ENCODE measurements around the gene HEY2. TPM values are rescaled to one million over a fixed set of nuclear protein-coding genes. Genes with fewer than 3 reads are reported as not detected.

The HEY2 gene
- total RNA-seq, 4 donors from 2014 or later = 0.41 to 0.79 TPM; not detected in 2

- WGBS, 2 donors (ENCODE audit: low coverage in 1 of 2) = 63 to 71% methylated on average over 3 of the region's 3 CpGs
- Histone ChIP-seq H3K9me3 (no peaks in the 10 kb centered on the region), H3K4me1 (peaks cover 12 to 20% (median 13%) of the 10 kb centered on the region in 4 donors), H3K36me3 (no peaks in the 10 kb centered on the region), H3K4me3 (no peak overlapping the region), H3K27me3 (no peaks in the 10 kb centered on the region), H3K27ac (peak overlapping the region in 3 of 4 donors; percentile 97 to 98 (median 98))
- no peak for TF ChIP-seq POLR2A (IDR thresholded peaks at IDR 0.05)
- TF ChIP-seq EP300 (IDR thresholded peaks at IDR 0.05; ENCODE audit: low read depth) = no peak
- TF ChIP-seq, protein P1, sequence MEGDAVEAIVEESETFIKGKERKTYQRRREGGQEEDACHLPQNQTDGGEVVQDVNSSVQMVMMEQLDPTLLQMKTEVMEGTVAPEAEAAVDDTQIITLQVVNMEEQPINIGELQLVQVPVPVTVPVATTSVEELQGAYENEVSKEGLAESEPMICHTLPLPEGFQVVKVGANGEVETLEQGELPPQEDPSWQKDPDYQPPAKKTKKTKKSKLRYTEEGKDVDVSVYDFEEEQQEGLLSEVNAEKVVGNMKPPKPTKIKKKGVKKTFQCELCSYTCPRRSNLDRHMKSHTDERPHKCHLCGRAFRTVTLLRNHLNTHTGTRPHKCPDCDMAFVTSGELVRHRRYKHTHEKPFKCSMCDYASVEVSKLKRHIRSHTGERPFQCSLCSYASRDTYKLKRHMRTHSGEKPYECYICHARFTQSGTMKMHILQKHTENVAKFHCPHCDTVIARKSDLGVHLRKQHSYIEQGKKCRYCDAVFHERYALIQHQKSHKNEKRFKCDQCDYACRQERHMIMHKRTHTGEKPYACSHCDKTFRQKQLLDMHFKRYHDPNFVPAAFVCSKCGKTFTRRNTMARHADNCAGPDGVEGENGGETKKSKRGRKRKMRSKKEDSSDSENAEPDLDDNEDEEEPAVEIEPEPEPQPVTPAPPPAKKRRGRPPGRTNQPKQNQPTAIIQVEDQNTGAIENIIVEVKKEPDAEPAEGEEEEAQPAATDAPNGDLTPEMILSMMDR (IDR thresholded peaks at IDR 0.05) = no peak
- no peak for TF ChIP-seq POLR2AphosphoS5 (IDR thresholded peaks at IDR 0.05)
- no peak for DNase-seq
- in situ Hi-C loops (cut with MboI; ENCODE audit: low pct_ligation_motif_present in 1 of 4, low pct_unique_long_range_greater_than_20kb in 1 of 4, low sequenced_read_pairs in 3 of 4) (loop anchor here in 1 of 4 donors (25.0 kb wide), 1 partner anchor 170 kb away; the partner anchor contains the start of gene HINT3), intact Hi-C loops (cut with DNase I; ENCODE audit: low total_unique reads) (no loop called here)
These were observed 42.7 kb downstream of the HEY2 start for GRCh38 chr6:125792172-125792571.

DNA sequence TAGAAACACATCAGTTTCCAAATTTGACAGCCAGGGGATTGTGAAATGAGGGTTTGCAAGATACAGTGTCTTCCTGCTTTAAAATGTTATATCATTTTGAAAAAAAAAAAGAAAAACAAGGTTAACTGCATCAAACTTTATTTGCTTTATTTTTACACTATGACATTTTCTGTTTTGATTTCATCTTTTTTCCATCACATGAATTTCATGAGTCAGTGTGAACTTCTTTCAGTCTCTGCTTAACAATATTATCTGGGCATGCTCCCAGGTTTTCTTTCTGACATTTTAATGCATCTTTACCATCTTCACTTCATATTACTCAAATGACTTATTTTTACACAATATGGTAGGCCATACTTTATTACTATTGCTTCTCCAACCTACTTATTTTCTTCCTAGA, 43.2 kb downstream of the HEY2 start:
- H3K36me3 ChIP-seq = no peaks in the 10 kb centered on the region
- H3K4me3 ChIP-seq = no peak overlapping the region
- H3K4me1 ChIP-seq = peaks cover 12 to 20% (median 13%) of the 10 kb centered on the region in 4 donors
- H3K27me3 ChIP-seq = no peaks in the 10 kb centered on the region
- H3K9me3 ChIP-seq = no peaks in the 10 kb centered on the region
- no peak for DNase-seq
- TF ChIP-seq, protein P1 (IDR thresholded peaks at IDR 0.05) = no peak
- TF ChIP-seq POLR2AphosphoS5 (IDR thresholded peaks at IDR 0.05) (no peak), EP300 (IDR thresholded peaks at IDR 0.05; ENCODE audit: low read depth) (no peak), POLR2A (IDR thresholded peaks at IDR 0.05) (no peak)
- H3K27ac ChIP-seq = peak overlapping the region in 2 of 4 donors; percentile 98
- intact Hi-C loops (cut with DNase I; ENCODE audit: low total_unique reads) = no loop called here
- in situ Hi-C loops (cut with MboI; ENCODE audit: low pct_ligation_motif_present in 1 of 4, low pct_unique_long_range_greater_than_20kb in 1 of 4, low sequenced_read_pairs in 3 of 4) = loop anchor here in 1 of 4 donors (25.0 kb wide), 1 partner anchor 170 kb away; the partner anchor contains the start of gene HINT3

DNA sequence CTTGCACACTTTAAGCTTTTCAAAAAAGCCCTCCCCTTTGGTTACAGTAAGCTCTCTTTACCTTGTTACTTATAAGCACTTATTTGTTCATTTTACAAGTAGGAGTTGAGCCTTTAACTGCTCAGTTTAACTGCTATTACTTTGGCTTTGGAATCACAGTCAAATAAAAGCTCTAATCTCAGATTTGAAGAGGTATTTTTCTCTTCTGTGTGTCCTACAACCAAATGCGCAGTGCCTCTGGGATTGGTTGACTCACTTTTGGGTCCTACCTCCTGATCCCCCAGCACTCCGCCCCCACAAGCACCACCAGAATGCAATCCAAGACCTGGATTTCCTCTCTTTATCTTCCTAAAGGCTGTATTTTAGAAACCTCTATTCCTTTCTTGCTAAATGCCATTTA, 43.8 kb downstream of the HEY2 start:
- Histone ChIP-seq H3K9me3 (no peaks in the 10 kb centered on the region), H3K27me3 (no peaks in the 10 kb centered on the region), H3K36me3 (no peaks in the 10 kb centered on the region), H3K27ac (peak overlapping the region in 2 of 4 donors; percentile 32 to 38), H3K4me1 (peaks cover 12 to 20% (median 13%) of the 10 kb centered on the region in 4 donors), H3K4me3 (no peak overlapping the region)
- no peak for TF ChIP-seq EP300 (IDR thresholded peaks at IDR 0.05; ENCODE audit: low read depth)
- TF ChIP-seq POLR2A (IDR thresholded peaks at IDR 0.05) = no peak
- in situ Hi-C loops (cut with MboI; ENCODE audit: low pct_ligation_motif_present in 1 of 4, low pct_unique_long_range_greater_than_20kb in 1 of 4, low sequenced_read_pairs in 3 of 4) (loop anchor here in 1 of 4 donors (25.0 kb wide), 1 partner anchor 169 kb away; the partner anchor contains the start of gene HINT3), intact Hi-C loops (cut with DNase I; ENCODE audit: low total_unique reads) (no loop called here)
- WGBS, 2 donors (ENCODE audit: low coverage in 1 of 2) = 85 to 100% methylated on average over 2 of the region's 2 CpGs
- DNase-seq = no peak

GRCh38 chr6:125793863-125794262, 44.4 kb downstream of the HEY2 start:
- Histone ChIP-seq H3K4me3 (no peak overlapping the region), H3K27me3 (no peaks in the 10 kb centered on the region), H3K27ac (peak overlapping the region in 2 of 4 donors; percentile 0 to 38), H3K9me3 (no peaks in the 10 kb centered on the region), H3K36me3 (no peaks in the 10 kb centered on the region), H3K4me1 (peaks cover 11 to 18% (median 13%) of the 10 kb centered on the region in 4 donors)
- TF ChIP-seq POLR2AphosphoS5 (IDR thresholded peaks at IDR 0.05) (no peak), EP300 (IDR thresholded peaks at IDR 0.05; ENCODE audit: low read depth) (no peak), POLR2A (IDR thresholded peaks at IDR 0.05) (no peak)
- TF ChIP-seq, protein P1 (IDR thresholded peaks at IDR 0.05) = no peak
- no peak for DNase-seq
- in situ Hi-C loops (cut with MboI; ENCODE audit: low pct_ligation_motif_present in 1 of 4, low pct_unique_long_range_greater_than_20kb in 1 of 4, low sequenced_read_pairs in 3 of 4) (loop anchor here in 1 of 4 donors (25.0 kb wide), 1 partner anchor 168 kb away; the partner anchor contains the start of gene HINT3), intact Hi-C loops (cut with DNase I; ENCODE audit: low total_unique reads) (no loop called here)
- WGBS, 2 donors (ENCODE audit: low coverage in 1 of 2) = 78 to 82% methylated on average over 3 of the region's 3 CpGs
